OCI-LY3 (cell line): Measurements from ENCODE around the gene AKT3.

Experiments used
- EZH2phosphoT487 ChIP-seq: fragments of 200-600 bp; shearing (Covaris generic); IDR thresholded peaks from 2 replicates; pipeline ENCODE4 v1.6.1; 2018; ENCODE audit warnings: antibody characterized with exemption, mixed run types, low read depth
- TF ChIP-seq, protein P1 (sequence below): fragments of 200-600, 300-600 bp; sonication (generic); IDR thresholded peaks from 2 replicates; pipeline ENCODE4 v1.5.1; 2014; ENCODE audit warnings: antibody characterized with exemption, low read length, low read depth

DNA sequence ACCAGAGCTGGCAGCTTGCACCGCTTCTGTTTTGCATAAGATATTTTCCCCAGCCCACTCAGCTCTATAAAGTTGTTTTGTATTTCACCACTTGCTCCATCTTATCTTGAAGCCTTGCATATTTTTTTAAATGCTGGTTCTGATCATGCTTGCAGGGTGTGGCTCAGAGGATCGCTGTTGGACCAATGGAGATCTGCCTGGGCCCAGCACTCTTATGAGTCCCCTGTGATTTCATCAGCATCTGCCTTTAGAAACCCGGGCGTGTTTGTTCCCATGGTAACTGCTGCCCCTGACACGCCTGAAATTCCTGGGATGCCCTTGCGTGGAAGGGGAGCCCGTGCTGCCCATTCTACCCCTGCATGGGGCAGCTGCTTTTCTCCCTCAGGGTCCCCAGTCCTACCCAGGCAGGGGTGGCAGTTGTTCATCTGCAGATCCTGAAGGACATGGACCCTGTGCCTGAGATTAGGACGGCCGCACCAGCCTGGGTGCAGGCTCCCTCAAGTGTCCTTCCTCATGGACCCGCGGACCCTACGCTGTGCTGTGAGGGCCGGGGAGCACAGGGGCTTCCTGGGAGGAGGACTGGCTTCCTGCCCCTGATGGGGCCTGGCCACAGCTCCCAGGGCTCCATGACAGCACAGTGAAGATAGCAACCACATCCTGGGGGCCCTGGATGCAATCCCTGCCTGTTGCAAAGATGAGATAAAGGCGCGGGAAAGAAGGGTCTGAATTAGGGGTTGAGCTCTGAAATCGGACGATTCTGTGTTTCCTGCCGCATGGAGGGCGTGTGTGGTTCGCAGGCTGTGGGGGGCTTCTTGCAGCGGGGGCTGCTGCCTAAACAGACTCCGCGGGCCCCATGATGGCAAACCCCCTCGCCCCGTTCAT is 367.7 kb downstream of the AKT3 start:
- TF ChIP-seq, protein P1, sequence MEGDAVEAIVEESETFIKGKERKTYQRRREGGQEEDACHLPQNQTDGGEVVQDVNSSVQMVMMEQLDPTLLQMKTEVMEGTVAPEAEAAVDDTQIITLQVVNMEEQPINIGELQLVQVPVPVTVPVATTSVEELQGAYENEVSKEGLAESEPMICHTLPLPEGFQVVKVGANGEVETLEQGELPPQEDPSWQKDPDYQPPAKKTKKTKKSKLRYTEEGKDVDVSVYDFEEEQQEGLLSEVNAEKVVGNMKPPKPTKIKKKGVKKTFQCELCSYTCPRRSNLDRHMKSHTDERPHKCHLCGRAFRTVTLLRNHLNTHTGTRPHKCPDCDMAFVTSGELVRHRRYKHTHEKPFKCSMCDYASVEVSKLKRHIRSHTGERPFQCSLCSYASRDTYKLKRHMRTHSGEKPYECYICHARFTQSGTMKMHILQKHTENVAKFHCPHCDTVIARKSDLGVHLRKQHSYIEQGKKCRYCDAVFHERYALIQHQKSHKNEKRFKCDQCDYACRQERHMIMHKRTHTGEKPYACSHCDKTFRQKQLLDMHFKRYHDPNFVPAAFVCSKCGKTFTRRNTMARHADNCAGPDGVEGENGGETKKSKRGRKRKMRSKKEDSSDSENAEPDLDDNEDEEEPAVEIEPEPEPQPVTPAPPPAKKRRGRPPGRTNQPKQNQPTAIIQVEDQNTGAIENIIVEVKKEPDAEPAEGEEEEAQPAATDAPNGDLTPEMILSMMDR: no peak
- no peak for TF ChIP-seq EZH2phosphoT487
